Gastrocnemius medialis (tissue), 4 donors: ENCODE results near the gene DZIP1. TPM values are rescaled to one million over a fixed set of nuclear protein-coding genes. Genes with fewer than 3 reads are reported as not detected.

ENCODE experiments used
- ATAC-seq, 2 donors: fragments of 150-250 bp; one replicate each; pipeline ENCODE4 v1.9.1; 2016
- DNase-seq, 2 donors: peaks; one replicate each; pipeline ENCODE4 v3.0.0-alpha.2; 2019
- H3K27ac ChIP-seq, 4 donors: fragments of 200-600 bp; sonication (generic); 1 replicate in 1 of 4; 2 replicates in 3 of 4; pipeline ENCODE4 v1.5.1; 2016 to 2018; ENCODE audit warnings: mild to moderate bottlenecking in 2 of 4, moderate library complexity in 1 of 4
- H3K27me3 ChIP-seq, 3 donors: fragments of 200-600 bp; sonication (generic) in 2 of 3; 1 replicate in 1 of 3; 2 replicates in 2 of 3; pipeline versions ENCODE4 v1.5.1 to v1.6.0; 2016 to 2019; ENCODE audit warnings: mild to moderate bottlenecking in 1 of 3, moderate library complexity in 1 of 3
- H3K36me3 ChIP-seq, 2 donors: fragments of 200-600 bp; sonication (generic) in 1 of 2; one replicate each; pipeline ENCODE4 v1.5.1; 2017 to 2018
- H3K4me1 ChIP-seq, 2 donors: fragments of 200-600 bp; sonication (generic) in 1 of 2; one replicate each; pipeline ENCODE4 v1.5.1; 2016 to 2017; ENCODE audit warnings: mild to moderate bottlenecking in 2 of 2
- H3K4me3 ChIP-seq, 4 donors: fragments of 200-600 bp; sonication (generic) in 3 of 4; 1 replicate in 1 of 4; 2 replicates in 3 of 4; pipeline ENCODE4 v1.5.1; 2016 to 2019; ENCODE audit warnings: mild to moderate bottlenecking in 2 of 4
- H3K9me3 ChIP-seq, 3 donors: fragments of 200-600 bp; sonication (generic) in 2 of 3; 1 replicate in 1 of 3; 2 replicates in 2 of 3; pipeline ENCODE4 v1.5.1; 2016 to 2019
- POLR2A ChIP-seq, 2 donors: fragments of 450-650 bp; IDR thresholded peaks; one replicate each; pipeline ENCODE4 v1.6.1; 2017; ENCODE audit warnings: antibody characterized with exemption in 2 of 2, mild to moderate bottlenecking in 2 of 2, moderate library complexity in 2 of 2
- in situ Hi-C, 4 donors: fragments of 200-750 bp; cut with MboI; loops; one replicate each; pipeline versions ENCODE4 v1.15.0 to v1.8.0; 2017; ENCODE audit warnings: low sequenced_read_pairs in 4 of 4
- intact Hi-C: fragments of 100-400 bp; cut with DNase I; formaldehyde crosslinking; loops from one replicate; pipeline ENCODE4 v1.15.1; 2023; ENCODE audit warnings: low total_unique reads
- total RNA-seq, 4 donors: library from RNA; depleted of rRNA; stranded (reverse); fragments of >200 nt; gene quantifications; one replicate each; pipeline versions ENCODE4 v1.1.0 to v1.2.3, GENCODE V29; 2016
- TF ChIP-seq, protein P1 (sequence below), 5 experiments: fragments of 450-650 bp in 3 of 5; fragments of 200-600 bp in 2 of 5; sonication (generic) in 2 of 5; IDR thresholded peaks in 4 of 5; conservative IDR thresholded peaks in 1 of 5; 1 replicate in 4 of 5; 2 replicates in 1 of 5; pipeline ENCODE4 v1.5.1; 2016 to 2019; ENCODE audit warnings: antibody characterized with exemption in 5 of 5, mild to moderate bottlenecking in 3 of 5, moderate library complexity in 3 of 5

The DZIP1 gene
- total RNA-seq, 4 donors from 2014 or later, result 0.22 to 5.6 (median 2.2) TPM

DNA sequence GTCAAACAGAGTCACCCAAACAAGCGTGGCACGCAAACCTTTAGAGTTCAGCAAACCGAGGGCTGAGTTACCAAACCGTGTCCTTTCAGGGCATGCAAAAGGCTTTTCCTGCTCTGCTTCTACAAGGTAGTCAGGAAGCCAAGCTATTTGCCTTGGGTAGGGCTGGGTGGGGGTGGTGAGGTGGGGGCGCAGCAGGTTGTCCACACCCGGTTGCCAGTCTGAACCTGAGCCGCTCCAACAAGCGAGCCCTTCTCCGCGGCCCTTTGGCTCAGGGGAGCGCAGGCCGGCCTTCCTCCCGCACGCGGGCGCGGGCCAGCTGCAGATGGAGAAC, 92.3 kb downstream of the DZIP1 start:
- Histone ChIP-seq H3K4me3 (no peak overlapping the region), H3K36me3 (no peaks in the 10 kb centered on the region), H3K27me3 (peaks cover 27 to 35% (median 29%) of the 10 kb centered on the region in 3 donors), H3K4me1 (no peaks in the 10 kb centered on the region), H3K27ac (no peak overlapping the region), H3K9me3 (no peaks in the 10 kb centered on the region)
- ATAC-seq, result no peak
- intact Hi-C loops, result no loop called here
- in situ Hi-C loops, result no loop called here
- no peak for TF ChIP-seq POLR2A (IDR thresholded peaks at IDR 0.05)
- TF ChIP-seq, protein P1, sequence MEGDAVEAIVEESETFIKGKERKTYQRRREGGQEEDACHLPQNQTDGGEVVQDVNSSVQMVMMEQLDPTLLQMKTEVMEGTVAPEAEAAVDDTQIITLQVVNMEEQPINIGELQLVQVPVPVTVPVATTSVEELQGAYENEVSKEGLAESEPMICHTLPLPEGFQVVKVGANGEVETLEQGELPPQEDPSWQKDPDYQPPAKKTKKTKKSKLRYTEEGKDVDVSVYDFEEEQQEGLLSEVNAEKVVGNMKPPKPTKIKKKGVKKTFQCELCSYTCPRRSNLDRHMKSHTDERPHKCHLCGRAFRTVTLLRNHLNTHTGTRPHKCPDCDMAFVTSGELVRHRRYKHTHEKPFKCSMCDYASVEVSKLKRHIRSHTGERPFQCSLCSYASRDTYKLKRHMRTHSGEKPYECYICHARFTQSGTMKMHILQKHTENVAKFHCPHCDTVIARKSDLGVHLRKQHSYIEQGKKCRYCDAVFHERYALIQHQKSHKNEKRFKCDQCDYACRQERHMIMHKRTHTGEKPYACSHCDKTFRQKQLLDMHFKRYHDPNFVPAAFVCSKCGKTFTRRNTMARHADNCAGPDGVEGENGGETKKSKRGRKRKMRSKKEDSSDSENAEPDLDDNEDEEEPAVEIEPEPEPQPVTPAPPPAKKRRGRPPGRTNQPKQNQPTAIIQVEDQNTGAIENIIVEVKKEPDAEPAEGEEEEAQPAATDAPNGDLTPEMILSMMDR (IDR thresholded peaks at IDR 0.05 in 4 of 5, conservative IDR thresholded peaks at IDR 0.05 in 1 of 5), result no peak
- DNase-seq, result no peak

DNA sequence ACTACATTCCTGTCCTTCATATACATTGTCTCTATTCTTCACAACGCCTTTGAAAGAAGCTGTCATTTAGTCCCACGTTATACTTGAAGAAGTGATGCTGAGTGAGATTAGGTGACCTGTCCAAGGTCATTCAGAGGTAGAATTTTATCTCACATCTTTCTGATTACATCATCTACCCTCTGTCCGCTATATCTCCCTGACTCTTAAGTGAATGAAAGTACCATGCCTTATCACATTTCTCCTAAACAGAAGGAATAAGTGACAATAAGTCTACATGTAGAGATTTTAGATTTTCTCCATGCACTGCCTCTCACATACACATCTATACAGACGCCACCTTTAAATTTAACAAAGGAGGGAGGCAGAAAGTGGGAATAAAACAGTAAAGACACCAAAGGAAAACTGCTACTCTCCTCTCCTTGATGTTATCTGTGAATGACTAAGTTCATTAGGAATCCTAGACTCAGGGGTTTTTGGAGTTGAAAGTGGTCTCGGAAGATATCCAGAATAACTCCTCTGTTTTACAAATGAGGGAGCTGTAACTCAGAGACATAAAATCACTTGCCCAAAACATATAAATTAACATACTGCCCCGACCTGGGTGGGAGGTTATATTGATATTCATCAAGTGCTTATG, 96.9 kb downstream of the DZIP1 start:
- Histone ChIP-seq H3K27me3 (peaks cover 9 to 15% (median 13%) of the 10 kb centered on the region in 3 donors), H3K9me3 (no peaks in the 10 kb centered on the region), H3K27ac (no peak overlapping the region), H3K4me3 (no peak overlapping the region), H3K4me1 (no peaks in the 10 kb centered on the region), H3K36me3 (no peaks in the 10 kb centered on the region)
- no peak for TF ChIP-seq POLR2A (IDR thresholded peaks at IDR 0.05)
- TF ChIP-seq, protein P1 (IDR thresholded peaks at IDR 0.05 in 4 of 5, conservative IDR thresholded peaks at IDR 0.05 in 1 of 5), result no peak
- in situ Hi-C loops (no loop called here), intact Hi-C loops (no loop called here)
- DNase-seq, result no peak
- no peak for ATAC-seq

DNA sequence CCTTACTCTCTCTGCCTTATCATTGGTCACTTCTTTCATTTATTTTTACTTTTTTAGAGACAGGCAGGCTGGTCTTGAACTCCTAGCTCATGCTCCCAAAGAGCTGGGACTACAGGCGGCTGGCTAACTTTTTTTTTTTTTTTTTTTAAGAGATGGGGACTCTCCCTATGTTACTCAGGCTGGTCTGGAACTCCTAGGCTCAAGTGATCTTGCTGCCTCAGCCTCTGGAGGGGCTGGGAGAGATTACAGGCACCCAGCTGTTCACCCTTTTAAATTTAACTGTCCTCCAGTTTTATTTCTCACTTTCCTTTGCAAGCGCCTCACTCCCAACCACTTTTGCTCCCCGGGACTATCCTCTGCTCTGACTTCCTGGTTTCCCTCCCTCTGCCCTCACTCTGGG, 97.6 kb downstream of the DZIP1 start:
- H3K9me3 ChIP-seq, result no peaks in the 10 kb centered on the region
- H3K4me1 ChIP-seq, result peaks cover 0 to 3% of the 10 kb centered on the region in 2 donors
- H3K27me3 ChIP-seq, result peaks cover 2 to 11% (median 6%) of the 10 kb centered on the region in 3 donors
- in situ Hi-C loops (no loop called here), intact Hi-C loops (no loop called here)
- H3K27ac ChIP-seq, result no peak overlapping the region
- ATAC-seq (no peak), DNase-seq (no peak)
- TF ChIP-seq POLR2A (IDR thresholded peaks at IDR 0.05), result no peak
- TF ChIP-seq, protein P1 (IDR thresholded peaks at IDR 0.05 in 4 of 5, conservative IDR thresholded peaks at IDR 0.05 in 1 of 5), result no peak
- no peak overlapping the region for H3K4me3 ChIP-seq
- no peaks in the 10 kb centered on the region for H3K36me3 ChIP-seq

DNA sequence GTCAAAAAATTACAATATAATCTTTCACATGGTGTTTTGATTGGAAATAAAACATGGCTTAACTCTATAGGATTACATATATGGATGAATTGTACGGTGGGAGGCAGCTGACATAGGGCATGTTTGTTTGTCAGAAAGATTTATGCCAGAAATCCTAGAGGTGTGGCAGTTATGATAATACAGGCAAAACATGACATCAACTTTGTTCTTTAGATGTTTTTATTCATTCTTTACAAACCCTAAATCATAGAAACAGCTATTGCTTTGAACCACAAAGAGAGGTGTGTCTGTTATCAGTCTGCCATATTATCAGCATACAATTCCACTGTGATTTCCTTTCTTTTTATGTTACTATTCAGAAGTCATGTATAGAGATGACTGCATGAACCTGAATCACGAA, 100.2 kb downstream of the DZIP1 start:
- intact Hi-C loops, result loop anchor here (5.0 kb wide), 1 partner anchor 133 kb away; the partner anchor contains the start of gene DNAJC3
- H3K36me3 ChIP-seq, result no peaks in the 10 kb centered on the region
- no peaks in the 10 kb centered on the region for H3K27me3 ChIP-seq
- H3K4me1 ChIP-seq, result peaks cover 14 to 20% of the 10 kb centered on the region in 2 donors
- H3K4me3 ChIP-seq, result no peak overlapping the region
- TF ChIP-seq, protein P1 (IDR thresholded peaks at IDR 0.05 in 4 of 5, conservative IDR thresholded peaks at IDR 0.05 in 1 of 5), result no peak
- no peak for TF ChIP-seq POLR2A (IDR thresholded peaks at IDR 0.05)
- no peak for DNase-seq
- in situ Hi-C loops, result no loop called here
- no peak for ATAC-seq
- no peak overlapping the region for H3K27ac ChIP-seq
- no peaks in the 10 kb centered on the region for H3K9me3 ChIP-seq
